ENCODE measurements around the gene PRR7. TPM values are rescaled to one million over a fixed set of nuclear protein-coding genes. Genes with fewer than 3 reads are reported as not detected.

The PRR7 gene
- total RNA-seq, 1 experiment from 2014 or later: 43.4 TPM

DNA sequence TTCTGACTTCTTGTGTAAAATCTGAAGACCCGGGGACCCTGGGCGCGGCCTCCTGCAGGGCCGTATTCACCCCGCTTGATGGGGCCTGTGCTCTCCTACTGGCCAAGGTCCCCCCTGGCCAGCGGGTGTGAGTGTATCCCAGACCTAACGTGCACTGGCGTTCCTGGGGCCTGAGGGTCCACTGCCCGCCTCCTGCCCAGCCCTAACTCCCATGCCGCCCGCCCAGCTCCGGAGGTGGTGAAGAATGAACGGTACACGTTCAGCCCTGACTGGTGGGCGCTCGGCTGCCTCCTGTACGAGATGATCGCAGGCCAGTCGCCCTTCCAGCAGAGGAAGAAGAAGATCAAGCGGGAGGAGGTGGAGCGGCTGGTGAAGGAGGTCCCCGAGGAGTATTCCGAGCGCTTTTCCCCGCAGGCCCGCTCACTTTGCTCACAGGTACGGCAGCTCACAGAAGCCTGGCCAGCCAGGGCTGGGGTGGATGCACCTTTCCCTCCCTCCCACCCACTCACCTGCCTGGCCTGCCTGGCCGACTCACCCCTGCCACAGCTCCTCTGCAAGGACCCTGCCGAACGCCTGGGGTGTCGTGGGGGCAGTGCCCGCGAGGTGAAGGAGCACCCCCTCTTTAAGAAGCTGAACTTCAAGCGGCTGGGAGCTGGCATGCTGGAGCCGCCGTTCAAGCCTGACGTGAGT is 10.6 kb upstream of the PRR7 start:
- DNase-seq (ENCODE audit: low read depth): no peak

DNA sequence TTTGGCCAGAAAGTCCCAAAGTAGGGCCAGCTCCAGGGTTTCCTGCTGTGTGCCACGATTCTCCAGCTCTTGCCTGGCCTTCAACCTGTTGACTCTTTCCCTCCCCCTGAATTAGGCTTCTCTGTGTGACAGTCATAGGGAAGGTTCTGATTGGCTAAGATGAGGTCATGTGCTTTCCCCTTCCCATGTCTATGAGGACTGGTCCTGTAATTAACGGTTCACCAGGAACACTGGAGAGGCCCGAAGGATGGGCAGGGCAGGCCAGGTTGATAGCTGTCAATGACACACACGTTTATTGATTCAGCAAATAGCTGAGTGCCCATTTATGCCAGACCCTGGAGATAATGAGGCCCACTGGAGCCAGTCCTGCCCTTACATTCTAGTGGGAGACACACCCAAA is 9.0 kb upstream of the PRR7 start:
- no peak for DNase-seq (ENCODE audit: low read depth)

DNA sequence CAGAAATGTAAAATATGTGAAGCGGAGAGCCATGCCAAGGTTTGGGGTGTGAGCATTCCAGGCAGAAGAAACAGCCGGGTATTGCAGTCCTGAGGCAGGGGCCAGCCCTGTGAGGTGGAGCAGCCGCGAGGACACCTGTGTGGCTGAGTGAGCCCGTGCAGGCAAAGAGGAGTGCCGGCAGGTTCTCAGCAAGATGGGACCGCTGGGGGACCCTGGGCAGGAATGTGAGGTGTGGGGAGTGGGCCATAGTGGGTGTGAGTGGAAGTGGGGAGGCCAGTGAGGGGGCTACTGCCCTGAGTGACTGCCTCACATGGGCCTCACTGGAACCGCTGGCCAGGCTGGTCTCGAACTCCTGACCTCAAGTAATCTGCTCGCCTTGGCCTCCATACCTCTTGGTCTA is 8.1 kb upstream of the PRR7 start:
- no peak for DNase-seq (ENCODE audit: low read depth)

DNA sequence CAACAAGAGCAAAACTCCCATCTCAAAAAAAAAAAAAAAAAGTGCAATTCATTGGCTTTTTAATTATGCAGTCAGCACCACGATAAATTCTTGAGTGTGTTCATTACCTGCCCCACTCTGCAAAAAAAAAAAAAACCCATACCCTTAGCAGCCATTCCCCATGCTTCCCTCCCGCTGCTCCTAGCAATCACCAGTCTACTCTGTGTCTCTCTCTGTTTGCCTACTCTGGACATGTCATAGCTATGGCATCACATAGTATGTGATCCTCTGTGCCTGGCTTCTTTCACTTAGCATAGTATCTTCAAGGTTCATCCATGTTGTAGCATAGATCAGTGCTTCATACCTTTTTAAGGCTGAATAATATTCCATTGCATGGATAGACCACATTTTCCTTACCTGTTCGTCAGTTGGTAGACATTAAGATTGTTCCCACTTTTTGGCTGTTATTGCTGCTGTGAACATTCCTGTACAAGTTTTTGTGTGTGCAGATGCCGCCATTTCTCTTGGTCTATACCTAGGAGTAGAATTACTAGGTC is 7.0 kb upstream of the PRR7 start:
- no peak for DNase-seq (ENCODE audit: low read depth)

DNA sequence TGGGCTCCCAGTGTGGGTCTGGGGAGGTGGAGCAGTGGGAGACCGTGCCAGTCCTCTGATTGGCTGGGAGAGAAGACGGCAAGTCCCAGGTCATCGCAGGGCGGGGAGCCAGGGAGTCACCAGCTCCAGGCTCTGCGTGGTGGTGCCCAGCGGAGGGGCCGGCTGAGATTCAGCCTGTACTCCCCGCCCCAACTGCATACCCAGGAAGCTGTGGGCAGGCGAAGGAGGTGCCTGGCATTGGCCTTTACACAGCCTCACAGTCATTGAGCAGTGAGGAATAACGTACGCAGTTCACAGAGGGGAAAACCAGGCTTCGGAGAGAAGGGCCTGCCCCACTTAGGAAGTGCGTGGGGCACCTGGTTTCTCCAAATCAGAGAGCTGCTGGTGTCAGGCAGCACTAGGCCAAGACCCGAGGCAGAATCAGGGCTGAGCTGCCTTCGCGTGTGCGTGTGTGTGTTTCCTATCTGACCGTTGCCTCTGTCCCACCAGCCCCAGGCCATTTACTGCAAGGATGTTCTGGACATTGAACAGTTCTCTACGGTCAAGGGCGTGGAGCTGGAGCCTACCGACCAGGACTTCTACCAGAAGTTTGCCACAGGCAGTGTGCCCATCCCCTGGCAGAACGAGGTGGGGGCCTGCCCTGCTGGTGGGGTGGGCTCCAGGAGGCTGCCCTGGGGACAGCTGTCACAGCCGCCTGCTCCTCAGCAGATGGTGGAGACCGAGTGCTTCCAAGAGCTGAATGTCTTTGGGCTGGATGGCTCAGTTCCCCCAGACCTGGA is 6.2 kb upstream of the PRR7 start:
- no peak for DNase-seq (ENCODE audit: low read depth)

DNA sequence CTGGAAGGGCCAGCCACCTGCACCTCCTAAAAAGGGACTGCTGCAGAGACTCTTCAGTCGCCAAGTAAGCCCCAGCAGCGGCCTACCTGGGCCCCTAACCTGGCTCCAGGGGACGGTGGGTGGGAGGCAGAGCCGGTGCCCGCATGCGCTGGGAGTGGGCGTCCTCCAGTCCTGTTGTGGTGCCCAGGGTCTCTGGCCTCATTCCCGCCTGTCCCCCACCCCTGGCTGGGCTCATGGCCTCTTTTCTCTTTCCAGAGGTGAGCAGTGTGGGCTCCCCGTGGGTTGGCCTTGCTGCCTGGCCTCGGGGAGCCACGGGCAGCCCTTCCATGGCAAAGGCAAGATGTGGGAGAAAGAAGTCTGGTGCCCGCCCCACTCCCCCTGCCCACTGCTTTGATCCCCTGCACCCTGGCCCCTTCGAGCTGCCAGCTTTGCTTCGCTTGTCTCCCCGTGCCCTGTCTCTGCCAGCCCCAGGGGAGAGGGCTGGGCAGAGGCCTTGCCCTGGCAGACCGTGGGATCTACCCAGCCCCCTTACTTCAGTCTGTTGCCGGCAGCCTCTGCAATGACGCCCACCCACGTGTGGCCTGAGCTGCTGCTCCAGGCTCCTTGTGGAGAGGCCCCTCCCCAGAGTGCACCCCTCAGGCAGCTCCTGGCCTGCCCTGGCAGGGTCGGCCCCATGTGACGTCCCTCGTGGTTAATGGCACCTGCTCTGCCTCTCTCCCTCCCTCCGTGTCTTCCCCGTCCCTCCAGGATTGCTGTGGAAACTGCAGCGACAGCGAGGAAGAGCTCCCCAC is 5.4 kb upstream of the PRR7 start:
- no peak for DNase-seq (ENCODE audit: low read depth)

DNA sequence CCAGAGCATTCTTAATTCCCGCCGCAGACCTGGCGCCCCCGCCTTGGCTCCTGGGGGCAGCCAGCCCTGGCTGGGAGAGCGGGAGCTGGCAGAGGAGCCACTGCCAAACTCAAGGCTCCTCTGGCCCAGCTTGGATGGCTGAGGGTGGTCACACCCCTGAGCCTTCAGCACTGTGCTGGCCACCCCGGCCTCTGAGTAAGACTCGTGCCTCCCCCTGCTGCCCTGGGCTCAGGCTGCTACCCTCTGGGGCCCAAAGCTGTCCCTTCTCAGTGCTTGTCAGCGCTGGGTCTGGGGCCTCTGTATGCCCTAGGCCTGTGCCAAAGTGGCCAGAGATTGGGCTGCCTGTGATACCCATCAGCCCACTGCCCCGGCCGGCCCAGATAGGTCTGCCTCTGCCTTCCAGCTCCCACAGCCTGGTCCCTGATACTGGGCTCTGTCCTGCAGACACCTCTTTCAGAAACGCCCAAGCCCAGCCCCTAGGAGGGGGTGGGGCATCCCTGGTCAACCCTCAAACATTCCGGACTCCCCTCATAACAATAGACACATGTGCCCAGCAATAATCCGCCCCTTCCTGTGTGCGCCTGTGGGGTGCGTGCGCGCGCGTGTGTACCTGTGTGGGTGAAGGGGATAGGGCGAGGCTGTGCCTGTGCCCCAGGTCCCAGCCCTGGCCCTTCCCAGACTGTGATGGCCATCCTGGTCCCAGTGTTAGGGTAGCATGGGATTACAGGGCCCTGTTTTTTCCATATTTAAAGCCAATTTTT is 4.4 kb upstream of the PRR7 start:
- DNase-seq (ENCODE audit: low read depth): no peak

DNA sequence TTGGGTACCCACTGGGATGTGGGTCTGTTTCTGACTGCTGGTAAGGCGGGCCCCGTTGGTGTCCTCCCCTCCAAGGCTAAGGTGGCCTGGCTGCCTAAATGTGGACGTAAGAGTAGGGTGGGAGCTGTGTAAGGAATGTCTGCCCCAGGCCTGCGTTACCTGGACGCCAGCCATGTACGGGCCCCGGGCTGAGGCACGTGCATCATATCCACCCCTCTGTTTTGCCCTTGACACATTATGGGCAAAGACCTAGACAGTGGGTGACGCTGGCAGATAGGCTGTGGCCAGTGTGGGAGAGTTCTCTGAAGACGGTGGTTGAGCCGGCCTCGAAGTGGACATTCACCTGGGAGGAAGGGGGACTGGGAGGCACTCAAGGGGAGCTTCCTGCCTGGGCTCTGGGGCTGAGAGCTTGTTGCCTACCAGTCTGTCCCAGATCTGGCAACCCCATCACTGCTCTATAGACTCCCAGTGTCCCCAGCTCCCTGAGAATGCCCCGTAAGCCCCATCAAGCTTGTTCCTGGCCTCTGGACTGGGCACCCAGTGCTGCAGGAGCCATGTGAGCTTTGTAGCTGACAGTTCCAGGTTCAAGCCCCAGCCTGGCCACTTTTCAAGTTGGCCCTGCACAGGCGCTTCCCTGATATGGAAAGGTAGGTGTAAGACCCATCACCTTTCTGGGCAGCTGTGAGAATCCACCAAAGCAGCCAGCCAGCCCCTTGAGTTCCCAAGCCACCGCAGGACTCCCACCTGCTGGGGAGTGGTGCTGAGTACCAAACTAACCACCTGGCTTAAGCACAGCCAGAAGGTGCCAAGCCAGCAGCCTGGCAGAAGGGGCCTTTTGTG is 3.2 kb upstream of the PRR7 start:
- DNase-seq (ENCODE audit: low read depth): no peak

DNA sequence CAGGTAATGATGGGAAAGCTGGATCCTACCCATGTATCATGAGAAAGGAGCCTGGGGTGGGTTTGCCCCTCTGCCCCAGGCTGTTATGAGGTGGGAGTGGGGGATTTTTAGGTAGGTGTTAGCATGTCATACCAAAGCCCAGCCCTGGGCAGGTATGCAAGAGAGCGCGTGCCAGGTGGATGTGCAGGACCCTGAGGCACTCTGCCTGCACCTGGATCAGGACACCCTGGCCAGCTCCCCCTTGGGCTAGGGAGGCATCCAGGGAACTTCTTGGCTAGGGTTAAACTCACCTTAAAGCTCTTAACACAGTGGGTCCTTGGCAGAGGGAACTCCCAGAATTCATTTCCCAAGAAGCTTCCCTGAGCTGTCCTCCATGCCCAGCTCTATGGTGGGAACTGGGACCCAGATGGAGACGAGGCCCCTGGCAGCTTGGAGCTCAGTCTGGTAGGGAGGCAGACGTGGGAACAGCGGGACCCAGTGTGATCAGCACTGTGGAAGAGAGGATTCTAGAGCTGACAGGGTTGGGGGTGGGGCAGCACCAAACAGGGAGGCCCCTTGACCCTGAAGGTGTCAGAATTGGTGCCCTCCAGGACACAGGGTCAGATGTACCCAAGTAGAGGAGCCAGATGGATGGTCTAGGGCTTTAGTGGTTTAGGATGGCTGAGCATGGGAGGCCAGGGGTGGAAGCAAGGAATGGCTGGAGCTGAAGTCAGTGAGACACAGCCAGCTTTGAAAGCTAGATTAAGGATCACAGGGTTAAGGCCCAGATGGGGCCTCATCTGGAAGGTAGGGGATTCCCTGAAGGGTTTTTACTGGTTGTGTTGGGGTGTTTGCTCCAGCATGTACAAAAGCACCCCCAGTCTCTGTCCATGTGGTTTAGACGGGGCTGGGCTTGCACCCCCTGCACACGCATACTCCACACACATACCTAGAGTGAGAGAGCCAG is 2.2 kb upstream of the PRR7 start:
- no peak for DNase-seq (ENCODE audit: low read depth)

DNA sequence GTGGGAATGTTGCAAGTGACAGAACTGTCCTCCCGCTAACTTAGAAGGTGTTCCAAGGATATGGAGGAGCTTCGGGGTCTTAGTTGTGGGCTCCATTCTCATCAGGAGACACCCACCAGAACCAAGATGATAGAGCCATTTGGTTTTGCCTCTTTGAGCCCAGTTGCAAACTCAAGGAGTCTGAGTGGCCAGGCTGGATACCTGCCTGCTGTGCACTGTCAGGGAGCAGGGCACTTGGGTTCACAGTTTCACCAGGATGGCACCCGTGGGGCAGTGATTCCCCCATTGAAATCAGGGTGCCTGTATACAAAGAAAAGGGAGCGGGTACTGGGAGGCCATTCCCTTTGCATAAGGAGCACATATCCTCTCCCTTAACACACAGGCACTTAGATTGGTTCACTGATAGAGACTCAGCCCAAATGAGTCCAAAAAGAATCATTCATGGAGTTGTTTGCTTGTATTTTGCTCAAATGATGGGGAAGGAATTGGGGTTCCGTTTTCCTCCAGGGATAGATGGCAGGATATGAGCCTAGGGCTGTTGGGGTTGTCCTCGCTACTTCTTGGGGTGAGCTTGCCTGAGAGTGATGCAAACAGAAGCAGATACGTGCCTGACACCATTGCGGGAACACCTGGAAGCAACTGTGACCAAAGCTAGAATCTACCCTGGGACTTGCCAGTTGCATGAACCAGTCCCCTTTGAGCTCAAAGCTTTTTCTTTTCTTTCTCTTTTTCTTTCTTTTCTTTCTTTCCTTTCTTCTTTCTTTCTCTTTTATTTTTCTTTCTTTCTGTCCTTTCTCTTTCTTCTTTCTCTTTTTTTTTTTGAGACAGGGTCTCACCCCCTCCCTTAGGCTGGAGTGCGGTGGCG is 1.3 kb upstream of the PRR7 start:
- no peak for DNase-seq (ENCODE audit: low read depth)

DNA sequence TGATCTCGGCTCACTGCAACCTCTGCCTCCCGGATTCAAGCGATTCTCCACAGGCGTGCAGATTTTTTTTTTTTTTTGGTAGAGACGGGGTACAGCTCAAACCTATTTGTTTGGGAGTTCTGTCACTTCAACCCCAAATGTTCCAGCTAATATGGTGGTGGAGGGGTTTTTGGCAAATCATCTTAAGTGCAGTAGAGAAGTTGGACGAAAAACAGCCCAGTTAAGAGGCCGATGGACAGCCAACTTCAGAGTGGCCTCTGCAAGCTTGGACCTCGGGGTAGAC is 756 bp upstream of the PRR7 start:
- DNase-seq (ENCODE audit: low read depth): no peak

DNA sequence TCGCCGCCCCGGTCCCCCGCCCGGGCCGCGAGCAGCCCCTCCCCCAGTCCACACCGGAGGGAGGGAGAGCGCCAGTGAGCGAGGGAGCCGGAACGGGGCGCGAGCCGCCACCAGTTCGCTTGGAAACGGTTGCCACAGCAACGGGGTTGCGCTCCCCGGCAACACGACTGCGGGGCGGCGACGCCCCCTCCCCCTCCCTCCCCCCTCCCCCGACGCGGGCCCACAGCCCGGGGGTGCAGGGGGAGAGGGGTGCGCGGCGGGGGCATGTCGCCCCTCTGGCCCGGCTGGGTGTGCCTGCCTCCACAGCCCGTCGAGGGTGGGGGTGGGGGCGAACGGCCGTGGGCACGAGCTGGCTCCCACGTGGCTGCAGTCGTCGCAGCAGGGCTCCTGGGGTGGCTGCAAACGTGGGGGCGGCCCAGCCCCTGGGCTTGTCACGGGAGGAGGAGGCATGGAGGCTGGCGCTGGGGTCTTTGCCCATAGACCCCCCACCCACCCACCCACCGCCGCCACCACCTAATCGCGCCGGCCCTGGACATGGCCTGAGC is 524 bp downstream of the PRR7 start:
- peak; percentile 61 for DNase-seq (ENCODE audit: low read depth)

DNA sequence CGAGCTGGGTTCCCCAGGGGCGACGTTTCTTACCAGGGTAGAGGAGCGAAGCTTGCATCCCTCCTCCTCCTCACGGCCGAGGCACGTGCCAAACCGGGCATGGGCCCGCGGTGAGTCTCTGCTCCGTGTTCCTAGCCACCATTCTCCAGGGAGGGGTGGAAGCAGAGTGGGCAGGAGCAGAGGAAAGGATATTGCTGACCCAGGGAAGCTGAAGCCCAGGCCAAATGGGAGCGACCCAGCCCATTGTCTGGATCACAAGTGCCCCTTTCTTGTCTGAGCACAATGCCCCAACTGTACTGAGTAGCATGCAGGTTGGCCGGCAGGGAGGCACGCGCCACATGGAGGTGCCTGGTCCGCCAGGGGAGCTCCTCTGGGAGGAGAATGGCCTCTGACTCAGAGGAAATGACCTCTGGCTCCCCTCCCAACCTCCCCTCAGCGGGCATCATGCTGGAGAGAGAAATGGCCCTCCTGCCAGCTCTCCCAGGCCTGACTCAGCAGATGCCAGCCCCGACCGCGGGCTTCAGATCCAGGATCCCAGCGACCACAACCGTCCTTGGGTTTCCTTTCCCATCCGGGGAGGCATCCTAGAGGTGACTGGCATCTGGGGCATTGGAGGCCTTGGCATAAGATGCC is 1.1 kb downstream of the PRR7 start:
- DNase-seq (ENCODE audit: low read depth): peak; percentile 99

DNA sequence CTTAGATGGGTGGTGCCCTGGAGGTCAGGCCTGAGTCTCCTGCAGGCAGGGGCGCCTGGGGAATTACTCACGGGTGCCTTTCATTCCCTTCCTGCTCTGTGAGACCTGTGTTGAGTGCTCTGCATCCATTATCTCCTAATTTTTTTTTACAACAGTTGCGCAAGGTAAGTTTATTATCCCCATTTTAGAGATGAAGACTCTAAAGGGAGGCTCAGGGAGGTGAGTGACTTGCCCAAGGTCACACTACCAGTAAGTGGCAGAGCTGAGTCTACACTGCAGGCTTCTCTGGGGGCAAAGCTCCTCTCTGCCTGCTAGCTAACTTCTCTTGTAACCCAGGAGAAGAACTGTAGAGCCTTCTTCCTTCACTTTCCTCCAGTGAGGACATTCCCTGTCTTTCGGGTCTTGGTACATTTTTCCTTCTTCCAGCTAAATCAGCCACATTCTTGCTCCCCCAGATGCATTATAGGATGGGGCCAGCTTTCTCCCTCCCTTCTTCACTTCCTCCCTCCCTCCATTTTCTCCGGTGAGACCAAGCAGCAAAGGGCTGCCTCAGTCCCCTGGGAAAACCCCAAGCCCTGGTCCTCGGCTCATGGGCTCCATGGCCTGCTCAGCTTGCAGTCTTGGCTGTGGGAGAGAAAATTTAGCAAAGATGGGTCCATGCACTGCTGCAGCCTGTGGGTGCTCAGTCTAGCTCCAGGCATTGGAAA is 1.8 kb downstream of the PRR7 start:
- DNase-seq (ENCODE audit: low read depth): no peak

DNA sequence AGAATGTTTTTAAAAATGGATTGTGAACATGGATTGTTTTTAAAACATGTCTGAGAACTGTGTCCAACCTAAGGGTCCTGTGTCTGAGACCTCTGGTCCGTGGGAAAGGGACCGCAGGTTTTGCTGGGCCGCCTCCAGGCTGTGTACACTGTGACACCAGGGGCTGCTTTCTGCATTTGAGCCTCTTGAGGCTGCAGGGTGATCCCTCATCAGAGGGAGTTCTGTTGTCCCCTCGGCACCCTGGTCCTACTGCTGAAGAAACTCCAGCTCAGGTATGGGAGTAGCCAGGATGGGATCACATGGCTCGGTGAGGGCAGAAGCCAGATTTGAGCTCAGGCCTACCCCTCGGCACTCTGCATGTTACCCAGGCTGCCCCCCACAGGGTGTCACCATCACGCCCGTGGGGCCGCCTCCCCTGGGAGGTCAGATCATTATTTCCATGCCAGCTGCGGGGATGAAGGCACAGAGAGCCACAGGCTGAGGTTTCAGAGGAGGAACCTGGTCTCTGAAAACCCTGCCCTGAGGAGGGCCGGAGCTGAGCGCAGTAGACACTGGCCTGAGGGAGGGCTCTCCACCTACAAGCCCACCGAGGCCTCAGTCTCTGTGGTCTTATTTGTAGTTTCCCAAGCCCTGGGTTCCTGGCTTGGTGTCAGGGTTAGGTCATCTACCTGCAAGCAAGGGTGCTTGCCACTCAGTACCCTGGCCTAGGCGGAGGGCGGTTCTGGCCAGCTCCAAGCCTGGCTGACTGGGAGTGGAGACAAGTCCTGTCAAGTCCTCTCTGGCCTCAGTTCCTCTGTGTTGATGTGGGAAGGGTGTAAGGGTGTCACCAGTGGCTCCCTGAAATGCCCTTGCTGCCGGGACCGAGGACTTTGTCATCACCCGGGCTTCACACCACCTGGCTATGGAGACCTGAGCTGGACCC is 2.8 kb downstream of the PRR7 start:
- no peak for DNase-seq (ENCODE audit: low read depth)
